Panc1 (cell line): ENCODE measurements around the gene IFNAR2. TPM values are rescaled to one million over a fixed set of nuclear protein-coding genes. Genes with fewer than 3 reads are reported as not detected.

Experiments used
- ATAC-seq: fragments of 200-7000 bp; cut with Tn5 transposase; 2 replicates; pipeline ENCODE4 v1.9.1; 2020; ENCODE audit warnings: mild to moderate bottlenecking, moderate library complexity
- BruUV-seq: library from RNA; stranded (reverse); fragments of 400-500 nt; replicated peaks from 2 replicates; lab custom pipeline; 2021; lab: Mats Ljungman, UMichigan
- CTCF ChIA-PET: fragments of 300-600 bp; sonication (Branson Sonifier 250); formaldehyde crosslinking; loops from one replicate; lab custom pipeline; 2022; ENCODE audit warnings: antibody characterized with exemption; lab: Charles Lee
- POLR2A ChIA-PET: fragments of 300-600 bp; sonication (Branson Sonifier 250); formaldehyde crosslinking; loops from one replicate; lab custom pipeline; 2022; ENCODE audit warnings: antibody characterized with exemption; lab: Charles Lee
- DNase-seq: peaks from one replicate; pipeline ENCODE4 v3.0.0-alpha.2; 2010; ENCODE audit warnings: low read depth, low spot score
- H3K27ac ChIP-seq: 2 replicates; pipeline ENCODE4 v1.5.1; 2011; ENCODE audit warnings: mild to moderate bottlenecking, low read length, inconsistent platforms
- H3K27me3 ChIP-seq: fragments of 200-500 bp; sonication (Bioruptor generic); 2 replicates; pipeline ENCODE4 v1.6.0; 2014; ENCODE audit warnings: low read length, inconsistent platforms; ENCODE audit not compliant: control insufficient read depth, insufficient read depth
- H3K36me3 ChIP-seq: fragments of 200-500 bp; sonication (Bioruptor generic); 2 replicates; pipeline ENCODE4 v1.5.1; 2014; ENCODE audit warnings: inconsistent platforms, mild to moderate bottlenecking, low read length, moderate library complexity; ENCODE audit not compliant: control insufficient read depth, insufficient read depth
- H3K4me1 ChIP-seq: 2 replicates; pipeline ENCODE4 v1.5.1; 2011; ENCODE audit warnings: inconsistent platforms, mild to moderate bottlenecking, low read length, moderate library complexity; ENCODE audit not compliant: control insufficient read depth, insufficient read depth
- H3K4me3 ChIP-seq, 2 experiments: 2 replicates each; pipeline ENCODE4 v1.5.1; 2011 to 2012; ENCODE audit warnings: low read depth in 2 of 2, low read length in 2 of 2, mild to moderate bottlenecking in 2 of 2, inconsistent platforms in 1 of 2, moderate library complexity in 1 of 2
- H3K9me3 ChIP-seq: fragments of 200-500 bp; sonication (Bioruptor generic); 2 replicates; pipeline ENCODE4 v1.5.1; 2014; ENCODE audit warnings: low read depth, mild to moderate bottlenecking, inconsistent platforms, low read length, moderate library complexity; ENCODE audit not compliant: control insufficient read depth, insufficient read depth
- POLR2AphosphoS5 ChIP-seq: IDR thresholded peaks from 2 replicates; pipeline ENCODE4 v1.6.1; 2012; ENCODE audit warnings: mild to moderate bottlenecking, low read depth, low read length, moderate library complexity
- SIN3A ChIP-seq: IDR thresholded peaks from 2 replicates; pipeline ENCODE4 v1.6.1; 2012; ENCODE audit warnings: low read depth, mild to moderate bottlenecking, low read length, moderate library complexity, borderline replicate concordance; ENCODE audit not compliant: insufficient read depth
- TCF7L2 ChIP-seq: IDR thresholded peaks from 2 replicates; pipeline ENCODE4 v1.6.1; 2011; ENCODE audit warnings: mild to moderate bottlenecking, low read depth, low read length, inconsistent platforms
- in situ Hi-C: cut with HindIII; loops from 2 replicates; pipeline ENCODE4 v1.10.0; 2016; ENCODE audit warnings: low sequenced_read_pairs, low pct_unique_long_range_greater_than_20kb
- intact Hi-C: fragments of 100-400 bp; cut with micrococcal nuclease; formaldehyde crosslinking; loops from one replicate; pipeline ENCODE4 v1.10.0; 2022; ENCODE audit not compliant: unreplicated experiment
- total RNA-seq: library from RNA; stranded (reverse); gene quantifications from one replicate; pipeline ENCODE4 v1.2.1, GENCODE V29; 2021; ENCODE audit not compliant: unreplicated experiment
- TF ChIP-seq, protein P1 (sequence below): fragments of 450-650 bp; IDR thresholded peaks from 2 replicates; pipeline ENCODE4 v1.5.1; 2017; ENCODE audit warnings: mild to moderate bottlenecking
- TF ChIP-seq, protein P2 (sequence below), 2 experiments: IDR thresholded peaks; 2 replicates each; pipeline ENCODE4 v1.6.1; 2011 to 2012; ENCODE audit warnings: low read depth in 2 of 2, control low read depth in 1 of 2, low read length in 1 of 2, mild to moderate bottlenecking in 1 of 2, moderate library complexity in 1 of 2; ENCODE audit not compliant: insufficient read depth in 1 of 2

IFNAR2 gene
- total RNA-seq, 1 experiment from 2014 or later = 18.2 TPM

DNA sequence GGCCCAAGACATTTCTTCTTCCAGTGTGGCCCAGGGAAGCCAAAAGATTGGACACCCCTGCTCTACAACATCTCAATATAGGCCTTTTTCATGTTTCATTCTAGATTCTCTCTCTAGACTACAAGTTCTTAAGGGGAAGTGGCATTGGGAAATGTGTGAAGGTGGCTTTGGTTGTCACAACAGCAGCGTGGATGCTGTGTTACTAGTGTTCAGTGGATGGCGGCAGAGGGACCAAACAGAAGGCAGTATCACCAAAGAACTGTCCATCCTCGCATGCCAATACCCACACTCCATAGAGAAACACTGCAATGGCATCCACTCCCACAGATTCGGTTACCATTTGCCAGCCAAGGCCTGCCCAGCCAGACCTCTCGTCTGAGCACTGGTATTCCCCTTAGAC is 24.3 kb upstream of the IFNAR2 start:
- H3K27ac ChIP-seq = no peak overlapping the region
- in situ Hi-C loops = no loop called here
- no peak overlapping the region for H3K4me3 ChIP-seq
- TF ChIP-seq TCF7L2 = no peak
- no TSS peak for BruUV-seq
- intact Hi-C loops = no loop called here
- no peak for DNase-seq
- ATAC-seq = no peak
- no peaks in the 10 kb centered on the region for H3K27me3 ChIP-seq
- CTCF ChIA-PET = interaction anchor here (0.6 kb wide), 1 partner anchor 272 kb away, joined by 6 read pairs; no protein-coding TSS in a partner anchor
- no peaks in the 10 kb centered on the region; the same call in 1 of the 2 replicates for H3K9me3 ChIP-seq
- H3K36me3 ChIP-seq = no peaks in the 10 kb centered on the region
- peaks cover 5% of the 10 kb centered on the region; the same call in 1 of the 2 replicates for H3K4me1 ChIP-seq
- POLR2A ChIA-PET = no interaction called here

DNA sequence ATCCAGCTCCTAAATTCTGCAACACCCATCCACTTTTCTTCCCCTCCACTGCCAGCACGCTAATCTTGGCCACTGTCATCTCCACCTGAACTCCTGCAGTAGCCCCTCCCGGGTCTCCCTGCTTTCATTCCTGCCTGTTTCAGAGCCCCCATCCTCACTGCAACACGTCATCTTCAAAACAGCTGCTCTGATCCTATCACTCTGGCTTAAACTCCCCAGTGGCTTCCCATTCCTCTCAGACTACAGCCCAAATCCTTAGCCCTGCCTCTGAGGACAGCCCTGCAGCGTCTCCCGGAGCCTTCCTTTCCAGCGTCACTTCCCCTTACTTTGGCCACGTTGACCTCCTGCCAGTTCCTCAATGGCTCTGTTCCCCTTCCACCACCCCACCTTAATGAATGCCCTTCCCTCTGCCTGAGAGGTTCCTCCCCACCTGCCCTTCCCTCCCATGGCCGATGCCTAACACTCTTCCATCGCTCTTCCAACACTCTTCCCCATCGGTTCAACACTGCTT is 22.9 kb upstream of the IFNAR2 start:
- no peak overlapping the region for H3K4me3 ChIP-seq
- CTCF ChIA-PET = no interaction called here
- in situ Hi-C loops = no loop called here
- BruUV-seq = no TSS peak
- H3K27ac ChIP-seq = no peak overlapping the region
- DNase-seq (no peak), ATAC-seq (no peak)
- no peaks in the 10 kb centered on the region for H3K36me3 ChIP-seq
- intact Hi-C loops = no loop called here
- H3K9me3 ChIP-seq = no peaks in the 10 kb centered on the region; the same call in 1 of the 2 replicates
- no peaks in the 10 kb centered on the region for H3K27me3 ChIP-seq
- peaks cover 5% of the 10 kb centered on the region; the same call in 1 of the 2 replicates for H3K4me1 ChIP-seq
- POLR2A ChIA-PET = no interaction called here
- no peak for TF ChIP-seq POLR2AphosphoS5
- TF ChIP-seq, protein P1, sequence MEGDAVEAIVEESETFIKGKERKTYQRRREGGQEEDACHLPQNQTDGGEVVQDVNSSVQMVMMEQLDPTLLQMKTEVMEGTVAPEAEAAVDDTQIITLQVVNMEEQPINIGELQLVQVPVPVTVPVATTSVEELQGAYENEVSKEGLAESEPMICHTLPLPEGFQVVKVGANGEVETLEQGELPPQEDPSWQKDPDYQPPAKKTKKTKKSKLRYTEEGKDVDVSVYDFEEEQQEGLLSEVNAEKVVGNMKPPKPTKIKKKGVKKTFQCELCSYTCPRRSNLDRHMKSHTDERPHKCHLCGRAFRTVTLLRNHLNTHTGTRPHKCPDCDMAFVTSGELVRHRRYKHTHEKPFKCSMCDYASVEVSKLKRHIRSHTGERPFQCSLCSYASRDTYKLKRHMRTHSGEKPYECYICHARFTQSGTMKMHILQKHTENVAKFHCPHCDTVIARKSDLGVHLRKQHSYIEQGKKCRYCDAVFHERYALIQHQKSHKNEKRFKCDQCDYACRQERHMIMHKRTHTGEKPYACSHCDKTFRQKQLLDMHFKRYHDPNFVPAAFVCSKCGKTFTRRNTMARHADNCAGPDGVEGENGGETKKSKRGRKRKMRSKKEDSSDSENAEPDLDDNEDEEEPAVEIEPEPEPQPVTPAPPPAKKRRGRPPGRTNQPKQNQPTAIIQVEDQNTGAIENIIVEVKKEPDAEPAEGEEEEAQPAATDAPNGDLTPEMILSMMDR = no peak
- TF ChIP-seq TCF7L2 = no peak
- no peak for TF ChIP-seq SIN3A
- TF ChIP-seq, protein P2, sequence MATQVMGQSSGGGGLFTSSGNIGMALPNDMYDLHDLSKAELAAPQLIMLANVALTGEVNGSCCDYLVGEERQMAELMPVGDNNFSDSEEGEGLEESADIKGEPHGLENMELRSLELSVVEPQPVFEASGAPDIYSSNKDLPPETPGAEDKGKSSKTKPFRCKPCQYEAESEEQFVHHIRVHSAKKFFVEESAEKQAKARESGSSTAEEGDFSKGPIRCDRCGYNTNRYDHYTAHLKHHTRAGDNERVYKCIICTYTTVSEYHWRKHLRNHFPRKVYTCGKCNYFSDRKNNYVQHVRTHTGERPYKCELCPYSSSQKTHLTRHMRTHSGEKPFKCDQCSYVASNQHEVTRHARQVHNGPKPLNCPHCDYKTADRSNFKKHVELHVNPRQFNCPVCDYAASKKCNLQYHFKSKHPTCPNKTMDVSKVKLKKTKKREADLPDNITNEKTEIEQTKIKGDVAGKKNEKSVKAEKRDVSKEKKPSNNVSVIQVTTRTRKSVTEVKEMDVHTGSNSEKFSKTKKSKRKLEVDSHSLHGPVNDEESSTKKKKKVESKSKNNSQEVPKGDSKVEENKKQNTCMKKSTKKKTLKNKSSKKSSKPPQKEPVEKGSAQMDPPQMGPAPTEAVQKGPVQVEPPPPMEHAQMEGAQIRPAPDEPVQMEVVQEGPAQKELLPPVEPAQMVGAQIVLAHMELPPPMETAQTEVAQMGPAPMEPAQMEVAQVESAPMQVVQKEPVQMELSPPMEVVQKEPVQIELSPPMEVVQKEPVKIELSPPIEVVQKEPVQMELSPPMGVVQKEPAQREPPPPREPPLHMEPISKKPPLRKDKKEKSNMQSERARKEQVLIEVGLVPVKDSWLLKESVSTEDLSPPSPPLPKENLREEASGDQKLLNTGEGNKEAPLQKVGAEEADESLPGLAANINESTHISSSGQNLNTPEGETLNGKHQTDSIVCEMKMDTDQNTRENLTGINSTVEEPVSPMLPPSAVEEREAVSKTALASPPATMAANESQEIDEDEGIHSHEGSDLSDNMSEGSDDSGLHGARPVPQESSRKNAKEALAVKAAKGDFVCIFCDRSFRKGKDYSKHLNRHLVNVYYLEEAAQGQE (IDR thresholded peaks at IDR 0.05; ENCODE audit: insufficient read depth in 1 of 2, low read depth in 2 of 2, low read length in 1 of 2) = no peak

DNA sequence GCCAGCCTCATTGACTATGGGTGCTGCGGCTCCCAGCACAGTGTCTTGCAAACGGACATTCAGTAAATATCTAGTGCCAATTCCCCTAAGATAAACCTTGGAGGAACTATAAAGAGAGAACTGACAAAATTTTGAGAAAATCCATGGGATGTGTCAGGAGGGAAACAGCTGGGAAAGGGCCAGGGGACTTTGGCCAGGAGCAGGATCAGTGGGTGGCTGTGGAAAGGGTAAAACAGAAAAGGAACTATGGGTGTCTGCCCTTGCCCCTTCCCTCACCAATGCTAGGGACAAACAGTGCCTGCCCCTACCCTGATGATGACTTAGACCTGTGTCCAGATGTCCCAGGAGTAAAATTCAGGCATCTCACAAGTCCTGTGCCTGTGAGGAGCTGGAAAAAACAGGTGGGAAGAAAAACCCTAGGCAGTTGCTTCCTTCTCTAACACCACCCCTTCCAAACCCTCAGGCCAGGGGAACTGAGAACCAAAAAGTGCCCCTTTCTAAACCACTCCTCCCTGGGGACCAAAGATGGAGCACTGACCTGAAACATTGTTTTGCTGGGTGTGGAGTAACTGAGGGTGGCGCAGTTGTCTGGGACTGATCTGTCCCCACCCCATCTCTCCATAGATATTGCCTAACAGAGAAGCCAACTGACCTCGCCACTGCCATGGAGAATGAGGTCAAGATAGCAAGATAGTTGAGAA is 22.1 kb upstream of the IFNAR2 start:
- Histone ChIP-seq H3K27ac (no peak overlapping the region), H3K27me3 (no peaks in the 10 kb centered on the region), H3K4me3 (no peak overlapping the region), H3K36me3 (no peaks in the 10 kb centered on the region), H3K9me3 (no peaks in the 10 kb centered on the region; the same call in 1 of the 2 replicates), H3K4me1 (peaks cover 5% of the 10 kb centered on the region; the same call in 1 of the 2 replicates)
- intact Hi-C loops = no loop called here
- TF ChIP-seq SIN3A (no peak), POLR2AphosphoS5 (no peak), TCF7L2 (no peak)
- TF ChIP-seq, protein P1 = no peak
- TF ChIP-seq, protein P2 (IDR thresholded peaks at IDR 0.05; ENCODE audit: insufficient read depth in 1 of 2, low read depth in 2 of 2, low read length in 1 of 2) = no peak
- in situ Hi-C loops = no loop called here
- DNase-seq = no peak
- ChIA-PET POLR2A (no interaction called here), CTCF (no interaction called here)
- no TSS peak for BruUV-seq
- ATAC-seq = no peak
